Embryonic facial prominence (tissue), 1 donor: ENCODE measurements around the gene SMIM24.
A peak's percentile ranks its signal among the peaks of the same experiment; 100 is the strongest.
"Not testable (repeated sequence)": the region's sequence is repeated elsewhere in the genome, so short reads cannot be mapped to it uniquely, and the experiment has no call there.

ENCODE experiments used
- DNase-seq: peaks from one replicate; pipeline ENCODE4 v3.0.0-alpha.2; 2016; ENCODE audit errors: extremely low spot score

Gene SMIM24

DNA sequence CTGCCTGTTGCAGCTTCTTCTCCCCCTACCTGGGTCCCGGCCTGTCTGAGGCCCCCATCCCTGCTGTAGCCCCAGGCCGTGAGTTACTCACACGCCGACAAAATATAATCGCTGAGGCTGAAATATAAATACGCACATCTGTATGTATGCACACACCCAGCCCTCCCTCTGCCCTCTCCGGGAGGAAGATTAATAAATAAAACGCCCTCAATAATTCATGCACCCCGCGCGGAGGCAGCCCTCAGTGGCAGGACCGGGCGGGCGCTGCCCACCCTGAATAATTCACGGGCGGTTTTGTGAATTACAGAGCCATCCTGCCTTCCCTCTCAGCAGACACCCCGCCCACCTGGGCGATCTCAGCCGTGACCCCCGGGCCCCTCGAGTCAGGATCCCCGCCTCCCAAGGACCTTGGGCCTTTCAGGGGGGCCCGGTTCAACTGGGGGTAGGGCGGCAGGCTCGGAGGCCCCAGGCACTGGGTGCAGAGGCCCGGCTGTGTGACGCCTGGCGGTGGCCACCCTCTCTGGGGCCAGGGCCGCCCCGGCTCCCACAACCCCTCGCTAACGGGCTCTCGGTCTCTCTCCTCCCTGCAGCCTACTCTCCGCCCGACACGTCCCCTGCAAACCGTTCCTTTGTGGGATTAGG, 24.2 kb downstream of the SMIM24 start:
- no peak for DNase-seq

DNA sequence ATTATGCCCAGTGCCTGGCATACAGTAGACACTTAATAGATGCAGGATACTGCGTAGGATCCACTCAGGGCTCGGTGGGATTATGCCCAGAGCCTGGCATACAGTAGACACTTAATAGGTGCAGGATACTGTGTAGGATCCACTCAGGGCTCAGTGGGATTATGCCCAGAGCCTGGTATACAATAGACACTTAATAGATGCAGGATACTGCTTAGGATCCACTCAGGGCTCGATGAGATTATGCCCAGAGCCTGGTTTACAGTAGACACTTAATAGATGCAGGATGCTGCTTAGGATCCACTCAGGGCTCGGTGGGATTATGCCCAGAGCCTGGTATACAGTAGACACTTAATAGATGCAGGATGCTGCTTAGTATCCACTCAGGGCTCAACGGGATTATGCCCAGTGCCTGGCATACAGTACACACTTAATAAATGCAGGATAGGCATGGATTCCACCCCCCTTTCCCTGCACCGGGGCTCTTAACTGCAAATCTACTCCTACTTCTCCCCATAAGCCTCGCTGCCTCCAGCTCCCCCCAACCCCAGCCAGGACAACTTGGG, 24.9 kb downstream of the SMIM24 start:
- no peak for DNase-seq

DNA sequence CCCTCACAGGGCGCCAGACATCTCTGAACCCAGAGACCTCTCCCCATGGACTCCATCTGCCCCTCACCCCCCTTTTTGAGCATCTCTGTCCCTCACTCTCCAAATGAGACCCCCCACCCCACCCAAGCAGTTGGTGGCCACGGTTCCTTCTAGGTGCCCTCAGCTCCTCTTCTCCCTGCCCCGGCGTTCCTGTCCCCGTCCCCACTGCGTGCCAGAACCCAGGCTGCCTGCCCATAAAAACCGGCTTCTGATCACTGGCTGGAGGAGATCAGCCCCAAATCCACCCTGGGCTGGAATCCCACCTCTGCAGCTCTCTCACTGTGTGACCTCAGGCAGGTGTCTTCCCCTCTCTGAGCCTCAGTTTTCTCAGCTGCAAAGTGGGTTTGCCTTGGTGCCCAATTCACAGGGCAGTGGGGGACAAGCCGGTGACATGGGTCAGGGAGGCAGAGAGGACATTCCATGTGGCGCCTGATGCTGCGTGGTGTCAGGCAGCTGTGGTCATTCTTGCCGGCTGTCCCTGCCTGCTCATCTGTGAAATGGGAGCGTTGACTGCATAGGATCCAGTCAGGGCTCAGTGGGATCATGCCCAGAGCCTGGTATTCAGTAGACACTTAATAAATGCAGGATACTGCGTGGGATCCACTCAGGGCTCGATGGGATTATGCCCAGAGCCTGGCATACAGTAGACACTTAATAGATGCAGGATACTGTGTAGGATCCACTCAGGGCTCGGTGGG, 25.5 kb downstream of the SMIM24 start:
- no peak for DNase-seq

DNA sequence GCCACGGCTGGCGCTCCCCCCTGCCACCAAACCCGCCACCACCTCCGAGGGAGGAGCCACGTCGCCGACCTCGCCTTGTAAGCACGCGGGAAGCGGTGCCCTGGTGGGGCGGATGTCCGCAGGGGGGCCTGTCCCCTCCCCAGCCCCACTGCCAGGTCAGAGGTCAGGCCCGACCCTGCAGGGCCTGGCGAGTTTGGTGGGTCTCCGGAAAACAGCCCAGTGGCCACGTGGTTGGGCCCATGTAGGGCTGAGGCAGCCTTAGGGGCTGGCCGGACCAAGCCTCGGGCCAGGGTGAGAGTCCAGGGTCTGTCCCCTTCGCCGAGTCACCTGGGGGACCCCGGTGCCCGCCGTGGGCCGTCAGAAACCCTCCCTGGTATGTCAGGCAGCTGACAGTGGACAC, 26.5 kb downstream of the SMIM24 start:
- no peak for DNase-seq

DNA sequence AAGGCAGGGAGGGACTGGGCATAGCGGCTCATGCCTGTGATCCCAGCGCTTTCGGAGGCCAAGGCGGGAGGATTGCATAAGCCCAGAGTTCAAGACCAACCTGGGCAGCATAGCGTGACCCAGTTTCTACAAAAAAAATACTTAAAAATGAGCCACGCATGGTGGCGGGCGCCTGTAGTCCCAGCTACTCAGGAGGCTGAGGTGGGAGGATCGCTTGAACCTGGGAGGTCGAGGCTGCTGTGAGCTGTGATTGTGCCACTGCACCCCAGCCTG, 27.4 kb downstream of the SMIM24 start:
- DNase-seq: not testable (repeated sequence)

DNA sequence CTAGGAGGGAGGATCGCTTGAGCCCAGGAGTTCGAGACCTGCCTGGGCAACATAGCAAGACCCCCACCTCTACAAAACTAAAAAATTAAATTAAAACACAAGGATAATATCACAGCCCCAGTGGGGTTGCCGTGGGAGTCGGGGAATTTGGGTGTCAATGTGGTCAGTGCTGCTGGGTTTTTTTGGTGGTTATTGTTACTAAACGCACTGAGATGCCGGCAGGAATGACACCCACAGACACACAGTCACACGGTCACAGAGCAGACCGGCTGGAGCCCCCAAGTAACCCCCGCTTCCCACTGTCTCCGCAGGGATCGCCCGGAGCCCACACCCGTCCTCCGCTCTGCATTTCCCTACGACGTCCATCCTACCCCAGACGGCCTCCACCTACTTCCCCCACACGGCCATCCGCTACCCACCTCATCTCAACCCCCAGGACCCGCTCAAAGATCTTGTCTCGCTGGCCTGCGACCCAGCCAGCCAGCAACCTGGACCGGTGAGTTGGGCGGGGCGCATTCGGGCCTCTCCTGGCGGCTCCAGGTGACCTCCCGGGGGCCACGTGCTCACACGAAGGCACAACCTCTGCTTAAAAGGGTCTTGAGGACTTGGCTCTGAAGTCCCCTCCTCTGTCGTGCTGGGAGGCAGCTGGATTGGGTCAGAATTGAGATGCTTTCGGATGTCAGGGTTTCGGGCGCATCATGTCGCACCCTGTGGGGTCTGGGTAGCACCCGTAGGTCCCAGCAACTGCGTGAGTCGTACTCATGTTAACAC, 28.0 kb downstream of the SMIM24 start:
- DNase-seq: no peak

DNA sequence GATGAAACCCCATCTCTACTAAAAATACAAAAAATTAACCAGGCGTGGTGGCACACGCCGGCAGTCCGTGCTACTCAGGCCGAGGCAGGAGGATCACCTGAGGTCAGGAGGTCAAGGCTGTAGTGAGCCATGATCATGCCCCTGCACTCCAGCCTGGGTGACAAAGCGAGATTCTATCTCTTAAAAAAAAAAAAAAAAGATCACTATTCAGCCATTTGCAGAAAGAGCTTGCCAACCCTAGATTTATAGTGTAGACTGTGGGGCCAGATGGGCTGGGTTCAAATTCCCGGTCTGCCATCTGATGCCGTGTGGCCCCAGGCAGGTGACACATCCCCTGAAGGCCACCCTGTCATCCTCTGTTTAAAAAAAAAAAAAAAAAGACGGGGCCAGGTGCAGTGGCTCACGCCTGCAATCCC, 28.9 kb downstream of the SMIM24 start:
- no peak for DNase-seq

DNA sequence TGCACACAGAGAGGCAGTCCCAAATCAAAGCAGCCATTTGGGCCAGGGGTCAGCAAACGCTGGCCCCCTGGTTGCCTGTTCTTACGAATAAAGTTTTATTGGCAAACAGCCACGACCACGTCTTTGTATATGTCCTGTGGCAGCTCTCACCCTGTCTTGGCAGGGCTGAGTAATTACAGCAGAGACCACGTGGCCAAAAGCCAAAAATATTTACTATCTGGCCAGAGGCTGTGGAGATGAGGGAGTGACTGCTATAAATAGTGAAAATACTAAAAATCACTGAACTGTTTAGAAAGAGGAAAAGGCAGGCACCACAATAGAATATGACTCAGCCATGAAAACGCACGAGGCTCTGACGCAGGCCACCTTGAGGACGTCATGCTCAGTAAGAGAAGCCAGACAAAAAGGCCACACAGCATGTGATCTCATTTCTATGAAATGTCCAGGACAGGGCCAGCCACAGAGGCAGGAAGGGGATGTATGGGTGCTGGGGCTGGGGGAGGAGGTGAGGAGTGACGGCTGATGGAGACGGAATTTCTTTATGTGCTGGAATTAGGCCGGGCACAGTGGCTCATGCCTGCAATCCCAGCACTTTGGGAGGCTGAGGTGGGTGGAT, 29.4 kb downstream of the SMIM24 start:
- no peak for DNase-seq

DNA sequence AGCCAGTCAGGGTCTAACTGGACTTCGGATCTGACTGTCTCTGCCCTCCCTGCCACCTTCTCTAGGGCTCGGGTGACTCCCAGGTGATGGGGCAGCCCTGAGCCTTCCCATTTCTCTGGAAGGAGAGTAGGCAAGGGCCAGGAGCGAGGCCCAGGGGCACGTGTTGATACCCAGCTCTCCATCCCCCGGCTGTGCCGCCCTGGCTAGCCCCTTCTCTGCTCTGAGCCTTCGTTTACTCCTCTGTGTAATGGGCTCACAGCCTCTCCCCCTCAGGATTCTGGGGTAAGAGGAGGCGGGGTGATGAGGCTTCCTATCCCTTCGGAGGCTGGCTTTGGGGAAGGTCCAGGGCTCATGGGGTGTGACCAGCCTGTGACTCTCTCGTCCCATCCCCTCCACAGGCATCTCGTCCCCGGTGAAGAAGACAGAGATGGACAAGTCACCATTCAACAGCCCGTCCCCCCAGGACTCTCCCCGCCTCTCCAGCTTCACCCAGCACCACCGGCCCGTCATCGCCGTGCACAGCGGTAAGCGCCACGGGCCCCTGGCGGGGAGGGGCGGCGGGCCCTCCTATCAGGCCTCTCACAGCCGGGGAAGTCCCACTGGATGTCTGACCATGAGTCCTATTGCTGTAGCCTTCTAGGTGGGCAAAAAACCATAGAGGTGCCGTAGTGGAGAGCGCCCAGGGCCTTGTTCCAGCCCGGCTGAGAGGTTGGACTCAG, 31.6 kb downstream of the SMIM24 start:
- DNase-seq: no peak

DNA sequence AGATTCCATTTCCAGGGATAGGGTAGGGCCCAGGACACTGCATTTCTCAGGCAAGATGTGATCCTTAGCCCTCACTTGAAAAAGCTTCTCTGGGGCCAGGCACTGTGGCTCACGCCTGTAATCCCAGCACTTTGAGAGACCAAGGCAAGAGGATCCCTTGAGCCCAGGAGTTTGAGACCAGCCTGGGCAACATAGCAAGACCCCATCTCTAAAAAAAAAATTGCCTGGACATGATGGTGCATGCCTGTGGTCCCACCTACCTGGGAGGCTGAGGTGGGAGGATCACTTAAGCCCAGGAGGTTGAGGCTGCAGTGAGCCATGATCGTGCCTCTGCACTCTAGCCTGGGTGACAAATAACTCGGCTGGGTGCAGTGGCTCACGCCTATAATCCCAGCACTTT, 33.7 kb downstream of the SMIM24 start:
- DNase-seq: not testable (repeated sequence)

DNA sequence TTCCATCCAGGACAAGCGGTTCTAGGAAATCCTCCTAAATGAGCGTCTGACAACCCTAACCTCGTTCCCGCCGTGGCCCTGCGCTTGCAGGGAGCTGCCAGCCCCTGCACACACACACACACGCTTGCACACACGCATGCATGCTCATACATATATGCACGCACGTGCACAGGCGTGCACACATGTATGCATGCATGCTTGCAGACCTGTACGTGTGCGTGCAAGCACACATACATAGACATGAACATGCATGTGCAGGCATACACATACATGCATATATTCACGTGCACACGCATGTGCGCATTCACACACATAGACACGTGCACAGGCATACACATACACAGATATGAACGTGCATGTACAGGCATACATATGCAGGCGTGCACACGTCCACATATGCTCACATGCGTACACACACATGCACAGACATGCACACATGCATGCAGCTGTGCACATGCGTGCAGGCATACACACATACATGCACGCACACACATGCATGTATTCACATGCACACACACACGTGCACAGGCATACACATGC, 35.6 kb downstream of the SMIM24 start:
- DNase-seq: no peak

DNA sequence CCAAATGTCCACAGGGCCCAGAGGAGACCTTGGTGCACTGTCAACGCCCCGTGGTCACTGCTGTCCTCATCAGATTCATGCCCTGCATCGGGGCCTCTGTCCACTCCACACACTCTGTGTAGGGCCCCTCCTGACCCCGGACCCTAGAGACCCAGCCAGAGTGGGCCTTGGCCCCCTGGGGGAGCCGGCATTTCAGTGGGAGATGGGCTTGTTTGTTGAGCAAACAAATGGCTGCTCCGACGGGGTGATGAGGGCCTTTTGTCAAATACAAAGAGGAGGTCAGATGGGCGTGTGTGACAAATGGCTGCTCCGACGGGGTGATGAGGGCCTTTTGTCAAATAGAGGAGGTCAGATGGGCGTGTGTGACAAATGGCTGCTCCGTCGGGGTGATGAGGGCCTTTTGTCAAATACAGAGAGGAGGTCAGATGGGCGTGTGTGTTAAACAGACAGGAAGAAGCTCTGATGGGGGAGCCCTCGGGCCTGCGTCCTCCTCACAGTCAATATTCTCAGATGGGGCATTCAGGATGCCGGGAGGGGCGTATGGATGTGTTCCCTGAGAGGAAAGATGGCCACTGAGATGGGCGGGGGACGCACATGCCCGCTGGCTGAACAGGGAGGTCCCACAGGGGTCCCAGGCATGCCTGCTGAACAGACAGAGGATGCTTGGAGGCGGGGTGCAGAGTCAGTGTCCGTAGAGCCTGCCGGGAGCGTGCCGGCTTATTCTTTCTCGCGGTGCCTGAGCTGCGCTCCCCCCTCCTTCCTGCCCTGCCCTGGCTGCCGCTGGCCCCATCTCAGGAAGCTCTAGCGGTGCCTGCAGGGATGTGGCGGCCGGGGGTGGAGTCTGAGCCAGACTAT, 36.3 kb downstream of the SMIM24 start:
- no peak for DNase-seq

DNA sequence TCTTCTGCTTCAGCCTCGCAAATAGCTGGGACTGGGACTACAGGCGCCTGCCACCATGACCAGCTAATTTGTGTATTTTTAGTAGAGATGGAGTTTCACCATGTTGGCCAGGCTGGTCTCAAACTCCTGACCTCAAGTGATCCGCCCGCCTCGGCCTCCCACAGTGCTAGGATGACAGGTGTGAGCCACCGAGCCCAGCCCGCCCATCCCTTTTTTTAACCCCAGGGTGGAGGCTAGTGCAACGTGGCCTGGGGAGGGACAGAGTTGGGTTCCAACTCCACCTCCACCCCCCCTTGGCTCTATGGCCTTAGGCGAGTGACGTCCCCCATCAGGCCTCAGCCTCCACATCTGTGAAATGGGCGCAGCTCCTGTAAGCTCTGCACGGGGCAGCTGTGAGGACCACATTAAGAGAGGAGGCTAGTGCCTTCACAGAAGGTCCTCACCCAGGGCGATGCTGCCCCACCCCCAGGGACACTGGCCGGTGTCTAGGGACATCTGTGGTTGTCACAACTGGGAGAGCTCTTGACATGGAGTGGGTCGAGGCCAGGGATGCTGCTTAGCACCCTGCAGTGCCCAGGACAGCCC, 37.7 kb downstream of the SMIM24 start:
- DNase-seq: no peak

DNA sequence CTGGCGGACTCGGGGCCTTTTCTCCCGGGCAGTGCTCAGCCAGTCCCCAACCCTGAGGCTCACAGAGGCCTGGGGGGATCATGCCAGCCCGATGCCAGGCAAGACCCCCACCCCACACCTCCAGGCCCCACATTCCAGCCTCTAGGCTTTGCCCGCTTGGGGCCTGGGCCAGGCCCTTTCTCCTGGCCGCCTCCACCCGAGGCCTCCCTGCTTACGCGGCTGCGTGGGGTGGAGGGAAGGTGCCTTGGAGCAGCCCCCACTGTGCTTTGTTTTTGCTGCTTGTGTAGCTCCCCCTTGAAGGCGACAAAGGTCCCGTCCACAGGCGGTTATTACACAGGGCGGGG, 38.4 kb downstream of the SMIM24 start:
- DNase-seq: no peak

DNA sequence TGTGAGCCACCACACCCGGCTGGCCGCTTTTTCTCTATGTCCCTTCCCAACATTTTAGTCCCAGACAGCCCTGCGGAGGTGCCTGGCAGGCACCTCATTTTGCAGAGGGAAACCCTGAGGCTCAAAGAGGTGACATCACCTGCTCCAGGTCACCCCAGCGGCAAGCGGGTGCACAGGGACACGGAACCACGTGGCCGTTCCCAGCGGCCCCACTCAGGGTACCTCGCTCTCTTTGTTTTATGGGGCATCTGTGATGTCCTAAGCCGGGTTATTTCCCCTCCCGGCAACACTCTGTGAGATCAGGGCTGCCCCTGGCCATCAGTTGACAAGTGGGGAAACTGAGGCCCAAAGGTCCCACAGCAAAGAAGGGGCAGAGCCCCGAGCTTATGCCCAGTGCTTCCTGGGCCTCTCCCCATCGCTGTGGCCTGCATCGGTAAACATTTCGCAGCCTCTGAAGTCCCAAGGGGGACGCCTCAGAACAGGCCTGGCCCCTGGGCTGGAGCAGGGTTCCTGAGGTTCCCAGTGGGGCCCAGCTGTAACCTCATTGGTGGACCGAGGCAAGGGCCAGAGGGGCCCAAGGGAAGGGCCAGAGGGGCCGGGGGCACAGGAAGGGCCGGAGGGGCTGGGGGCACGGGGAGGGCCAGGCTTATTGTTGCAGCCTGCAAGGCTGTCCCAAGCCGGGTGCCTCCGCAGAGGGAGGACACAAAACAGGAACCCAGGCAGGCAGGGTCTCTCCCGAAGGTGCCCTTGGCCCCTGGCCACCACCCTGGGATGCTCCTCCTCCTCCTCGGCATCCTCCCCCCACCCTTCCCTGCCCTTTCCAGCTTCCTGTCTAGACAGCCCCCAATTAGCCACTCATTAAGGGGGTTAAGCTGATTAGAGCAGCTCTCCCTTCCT, 39.0 kb downstream of the SMIM24 start:
- no peak for DNase-seq

DNA sequence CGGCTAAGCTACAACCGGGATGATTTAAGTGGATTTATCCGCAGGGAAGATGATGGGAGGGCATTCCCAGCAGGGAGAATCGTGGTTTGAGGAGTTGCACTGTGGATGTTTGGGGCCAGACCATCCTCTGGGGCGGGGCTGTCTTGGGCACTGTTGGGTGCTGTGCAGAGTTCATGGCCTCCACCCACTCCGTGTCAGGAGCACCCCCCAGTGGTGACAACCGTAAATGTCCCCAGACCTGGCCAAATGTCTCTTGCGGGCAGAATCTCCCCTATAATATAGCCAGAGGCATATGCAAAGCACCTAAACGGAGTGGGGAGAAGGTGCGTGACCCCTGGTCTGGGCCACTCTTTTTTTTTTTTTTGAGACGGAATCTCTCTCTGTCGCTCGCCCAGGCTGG, 40.2 kb downstream of the SMIM24 start:
- no peak for DNase-seq

DNA sequence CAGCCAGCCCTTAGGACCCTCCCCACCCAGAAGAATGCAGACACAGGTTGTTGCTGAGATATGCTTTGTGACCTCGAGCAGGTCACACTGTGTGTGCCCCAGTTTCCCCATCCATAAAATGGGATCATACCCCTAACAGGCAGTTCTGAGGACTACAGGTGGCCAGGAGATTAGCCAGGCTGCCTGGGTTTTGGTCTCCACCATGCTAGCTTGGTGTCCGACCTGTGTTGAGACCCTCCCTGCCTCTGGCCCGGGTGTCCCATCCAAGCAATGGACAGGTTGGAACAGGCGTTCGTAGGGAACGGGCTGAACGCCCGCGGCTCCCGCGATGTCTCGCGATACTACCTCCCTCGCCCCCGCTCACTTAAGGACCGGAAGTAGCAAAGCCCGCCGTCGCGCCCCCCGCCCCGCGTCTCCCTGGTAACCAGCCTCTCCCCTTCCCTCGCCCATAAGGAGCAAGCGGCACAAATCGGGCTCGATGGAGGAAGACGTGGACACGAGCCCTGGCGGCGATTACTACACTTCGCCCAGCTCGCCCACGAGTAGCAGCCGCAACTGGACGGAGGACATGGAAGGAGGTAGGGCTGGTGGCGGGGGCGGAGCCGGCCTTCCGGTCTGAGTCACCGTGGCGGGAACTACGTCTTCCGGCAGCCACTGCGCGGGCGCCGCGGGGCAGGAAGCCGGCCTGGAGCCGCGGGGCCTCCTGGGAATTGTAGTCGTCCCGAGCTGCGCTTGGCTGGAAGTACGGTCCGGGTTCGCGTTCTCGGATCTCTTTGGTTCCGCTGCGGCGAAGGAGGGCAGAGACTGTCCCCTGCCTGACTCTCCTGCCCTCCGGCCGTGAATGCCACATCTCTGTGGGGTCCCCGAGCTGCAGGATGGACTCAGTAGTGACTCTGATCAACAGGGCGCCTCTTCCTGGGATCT, 45.4 kb downstream of the SMIM24 start:
- peak; percentile 92 for DNase-seq
